OCI-LY1 (cell line): Measurements from ENCODE around the gene SNRPF.

Experiments used
- H2AFZ ChIP-seq: fragments of 200-600 bp; sonication (generic), shearing (Covaris generic); 2 replicates; pipeline ENCODE4 v1.6.0; 2014; ENCODE audit warnings: antibody characterized with exemption, mild to moderate bottlenecking, low read length
- H3F3A ChIP-seq: fragments of 200-600 bp; sonication (generic), shearing (Covaris generic); 2 replicates; pipeline ENCODE4 v1.6.0; 2014; ENCODE audit warnings: mild to moderate bottlenecking, antibody characterized with exemption, low read length, moderate library complexity; ENCODE audit not compliant: insufficient read depth
- H3K27ac ChIP-seq: fragments of 200-600 bp; sonication (generic); 2 replicates; pipeline ENCODE4 v1.5.1; 2014; ENCODE audit warnings: low read length, mixed run types, mild to moderate bottlenecking, low read depth; ENCODE audit not compliant: poor library complexity, severe bottlenecking
- H3K27me3 ChIP-seq: fragments of 200-600 bp; sonication (generic); 2 replicates; pipeline ENCODE4 v1.6.0; 2014; ENCODE audit warnings: antibody characterized with exemption, mild to moderate bottlenecking, low read length, moderate library complexity; ENCODE audit not compliant: insufficient read depth
- H3K36me3 ChIP-seq: fragments of 200-600 bp; sonication (generic); 2 replicates; pipeline ENCODE4 v1.6.1; 2014; ENCODE audit warnings: mild to moderate bottlenecking, antibody characterized with exemption, low read length, moderate library complexity, mixed read lengths; ENCODE audit not compliant: insufficient read depth
- H3K4me1 ChIP-seq: fragments of 200-600 bp; sonication (generic); 2 replicates; pipeline ENCODE4 v1.5.1; 2014; ENCODE audit warnings: mild to moderate bottlenecking, low read length, moderate library complexity; ENCODE audit not compliant: insufficient read depth, severe bottlenecking
- H3K4me2 ChIP-seq: fragments of 200-600 bp; sonication (generic), shearing (Covaris generic); 2 replicates; pipeline ENCODE4 v1.6.1; 2014; ENCODE audit warnings: low read length
- H3K4me3 ChIP-seq: fragments of 200-600 bp; sonication (generic); 2 replicates; pipeline ENCODE4 v1.5.1; 2014; ENCODE audit warnings: low read length, low read depth, mild to moderate bottlenecking, mixed read lengths; ENCODE audit not compliant: poor library complexity, severe bottlenecking
- H3K79me2 ChIP-seq: fragments of 200-600 bp; shearing (Covaris generic); 2 replicates; pipeline ENCODE4 v1.6.1; 2016; ENCODE audit warnings: mixed run types, low read length, mixed read lengths; ENCODE audit not compliant: insufficient read depth
- H3K9ac ChIP-seq: fragments of 200-600 bp; sonication (generic), shearing (Covaris generic); 2 replicates; pipeline ENCODE4 v1.6.1; 2014; ENCODE audit warnings: mild to moderate bottlenecking, low read length, mixed read lengths
- H3K9me2 ChIP-seq: fragments of 200-600 bp; sonication (generic), shearing (Covaris generic); 2 replicates; pipeline ENCODE4 v1.6.1; 2014; ENCODE audit warnings: low read depth, mild to moderate bottlenecking, low read length, mixed read lengths
- H3K9me3 ChIP-seq: fragments of 200-600 bp; shearing (Covaris generic); 2 replicates; pipeline ENCODE4 v1.6.1; 2014; ENCODE audit warnings: low read length, mixed read lengths
- H4K20me1 ChIP-seq: fragments of 200-600 bp; sonication (generic), shearing (Covaris generic); 2 replicates; pipeline ENCODE4 v1.6.0; 2016; ENCODE audit warnings: mild to moderate bottlenecking, low read length; ENCODE audit not compliant: insufficient read depth
- CTCF ChIP-seq: fragments of 200-600 bp; sonication (generic), shearing (Covaris generic); IDR thresholded peaks from 2 replicates; pipeline ENCODE4 v1.5.1; 2017; ENCODE audit warnings: mild to moderate bottlenecking, antibody characterized with exemption, low read length, moderate library complexity, mixed read lengths
- EZH2 ChIP-seq: fragments of 200-600 bp; sonication (generic), shearing (Covaris generic); IDR thresholded peaks from 2 replicates; pipeline ENCODE4 v1.8.0; 2017; ENCODE audit warnings: borderline replicate concordance, mixed run types, mild to moderate bottlenecking, antibody characterized with exemption, low read length, moderate library complexity, mixed read lengths

The SNRPF gene

GRCh38 chr12:95830335-95831089 lies 28.2 kb upstream of the SNRPF start:
- Histone ChIP-seq H3K9me3 (no peaks in the 10 kb centered on the region), H3K9ac (no peak overlapping the region), H3K27me3 (0 out of 2 replicates have a peak, but pooled peaks cover 4% of the 10 kb centered on the region), H3K4me1 (no peaks in the 10 kb centered on the region), H3K4me2 (no peak overlapping the region), H3F3A (no peaks in the 10 kb centered on the region), H3K9me2 (no peaks in the 10 kb centered on the region), H2AFZ (no peak overlapping the region), H3K79me2 (no peaks in the 10 kb centered on the region), H3K36me3 (no peaks in the 10 kb centered on the region), H4K20me1 (no peaks in the 10 kb centered on the region), H3K4me3 (no peak overlapping the region), H3K27ac (no peak overlapping the region)
- TF ChIP-seq CTCF (no peak), EZH2 (no peak)

GRCh38 chr12:95834572-95834971 lies 24.2 kb upstream of the SNRPF start:
- no peak overlapping the region for H2AFZ ChIP-seq
- H3K27ac ChIP-seq: no peak overlapping the region
- H3K36me3 ChIP-seq: no peaks in the 10 kb centered on the region
- no peak overlapping the region for H3K9ac ChIP-seq
- TF ChIP-seq EZH2 (no peak), CTCF (no peak)
- H3K4me3 ChIP-seq: no peak overlapping the region
- H3K9me3 ChIP-seq: no peaks in the 10 kb centered on the region
- H3K4me2 ChIP-seq: no peak overlapping the region
- no peaks in the 10 kb centered on the region for H3F3A ChIP-seq
- H3K9me2 ChIP-seq: no peaks in the 10 kb centered on the region
- no peaks in the 10 kb centered on the region for H3K4me1 ChIP-seq
- 0 out of 2 replicates have a peak, but pooled peaks cover 4% of the 10 kb centered on the region for H3K27me3 ChIP-seq
- H3K79me2 ChIP-seq: no peaks in the 10 kb centered on the region
- no peaks in the 10 kb centered on the region for H4K20me1 ChIP-seq

GRCh38 chr12:95836185-95836609 lies 22.6 kb upstream of the SNRPF start:
- H3K4me2 ChIP-seq: no peak overlapping the region

More at GRCh38 chr12:95836185-95836609, 22.6 kb upstream of the SNRPF start:
- no peaks in the 10 kb centered on the region for H4K20me1 ChIP-seq
- H3K79me2 ChIP-seq: no peaks in the 10 kb centered on the region
- no peak overlapping the region for H3K9ac ChIP-seq
- no peak overlapping the region for H3K27ac ChIP-seq
- H3F3A ChIP-seq: no peaks in the 10 kb centered on the region
- no peaks in the 10 kb centered on the region for H3K9me3 ChIP-seq
- TF ChIP-seq CTCF: no peak
- TF ChIP-seq EZH2: no peak
- 0 out of 2 replicates have a peak, but pooled peaks cover 4% of the 10 kb centered on the region for H3K27me3 ChIP-seq
- no peaks in the 10 kb centered on the region for H3K4me1 ChIP-seq
- H3K36me3 ChIP-seq: no peaks in the 10 kb centered on the region
- H2AFZ ChIP-seq: no peak overlapping the region
- no peak overlapping the region for H3K4me3 ChIP-seq
- H3K9me2 ChIP-seq: no peaks in the 10 kb centered on the region
